Astrocyte (in vitro differentiated cells and primary cell): ENCODE results near the gene TIMP3. TPM values are rescaled to one million over a fixed set of nuclear protein-coding genes. Genes with fewer than 3 reads are reported as not detected.

Experiments used
- DNase-seq: peaks from one replicate; pipeline ENCODE4 v3.0.0-alpha.2; 2010; ENCODE audit warnings: low read depth
- FAIRE-seq: peaks from 2 replicates; lab custom pipeline; 2011; peaks lifted over from hg19 to GRCh38; lab: Jason Lieb, UNC
- H2AFZ ChIP-seq: 2 replicates; pipeline ENCODE4 v1.6.0; 2012; ENCODE audit warnings: low read depth, low read length, inconsistent platforms
- H3K27ac ChIP-seq: 2 replicates; pipeline ENCODE4 v1.5.1; 2011; ENCODE audit warnings: low read depth, low read length, inconsistent platforms
- H3K27me3 ChIP-seq: 2 replicates; pipeline ENCODE4 v1.6.0; 2011; ENCODE audit warnings: low read length, inconsistent platforms; ENCODE audit not compliant: insufficient read depth
- H3K36me3 ChIP-seq: 2 replicates; pipeline ENCODE4 v1.5.1; 2011; ENCODE audit warnings: low read length, inconsistent platforms; ENCODE audit not compliant: insufficient read depth
- H3K4me1 ChIP-seq: 2 replicates; pipeline ENCODE4 v1.5.1; 2011; ENCODE audit warnings: low read length, inconsistent platforms; ENCODE audit not compliant: insufficient read depth
- H3K4me2 ChIP-seq: 2 replicates; pipeline ENCODE4 v1.6.0; 2012; ENCODE audit warnings: low read length, inconsistent platforms
- H3K4me3 ChIP-seq: 2 replicates; pipeline ENCODE4 v1.5.1; 2011; ENCODE audit warnings: low read depth, mild to moderate bottlenecking, low read length, inconsistent platforms; ENCODE audit not compliant: insufficient read depth
- H3K79me2 ChIP-seq: 2 replicates; pipeline ENCODE4 v1.6.0; 2012; ENCODE audit warnings: mild to moderate bottlenecking, low read length, inconsistent platforms; ENCODE audit not compliant: insufficient read depth
- H3K9ac ChIP-seq: 2 replicates; pipeline ENCODE4 v1.6.0; 2012; ENCODE audit warnings: mild to moderate bottlenecking, low read length, inconsistent platforms
- H3K9me3 ChIP-seq: 2 replicates; pipeline ENCODE4 v1.5.1; 2012; ENCODE audit warnings: low read depth, mild to moderate bottlenecking, low read length, inconsistent platforms; ENCODE audit not compliant: insufficient read depth
- H4K20me1 ChIP-seq: 2 replicates; pipeline ENCODE4 v1.6.0; 2012; ENCODE audit warnings: low read length, inconsistent platforms; ENCODE audit not compliant: insufficient read depth
- H3K27ac Mint-ChIP-seq: one replicate; pipeline ENCODE4 v1.8.0; 2021; ENCODE audit warnings: mild to moderate bottlenecking, mixed read lengths; ENCODE audit not compliant: unreplicated experiment
- H3K27me3 Mint-ChIP-seq: one replicate; pipeline ENCODE4 v1.8.0; 2021; ENCODE audit warnings: low read depth, mixed read lengths; ENCODE audit not compliant: unreplicated experiment
- H3K36me3 Mint-ChIP-seq: one replicate; pipeline ENCODE4 v1.8.0; 2021; ENCODE audit warnings: low read depth, mixed read lengths; ENCODE audit not compliant: unreplicated experiment
- H3K4me1 Mint-ChIP-seq: one replicate; pipeline ENCODE4 v1.8.0; 2021; ENCODE audit warnings: low read depth, mixed read lengths; ENCODE audit not compliant: unreplicated experiment
- H3K4me3 Mint-ChIP-seq: one replicate; pipeline ENCODE4 v1.8.0; 2021; ENCODE audit warnings: mild to moderate bottlenecking, moderate library complexity, mixed read lengths; ENCODE audit not compliant: unreplicated experiment
- H3K9me3 Mint-ChIP-seq: one replicate; pipeline ENCODE4 v1.8.0; 2021; ENCODE audit warnings: mild to moderate bottlenecking, mixed read lengths; ENCODE audit not compliant: unreplicated experiment
- CTCF ChIP-seq: IDR thresholded peaks from 2 replicates; pipeline ENCODE4 v1.5.1; 2011; ENCODE audit warnings: low read depth, mild to moderate bottlenecking, inconsistent platforms, low read length, moderate library complexity; ENCODE audit not compliant: insufficient read depth
- EZH2 ChIP-seq: IDR thresholded peaks from 2 replicates; pipeline ENCODE4 v1.6.1; 2012; ENCODE audit warnings: mild to moderate bottlenecking, low read length, inconsistent platforms; ENCODE audit not compliant: insufficient read depth
- total RNA-seq: library from RNA; stranded (reverse); gene quantifications from 2 replicates; pipeline ENCODE4 v1.2.1, GENCODE V29; 2021

TIMP3 gene
- total RNA-seq, 1 donor from 2014 or later: 145 TPM

- Histone ChIP-seq H3K9ac (no peak overlapping the region), H3K4me1 (peaks cover 32% of the 10 kb centered on the region), H3K79me2 (peaks cover 37% of the 10 kb centered on the region), H3K27ac (no peak overlapping the region), H4K20me1 (peaks cover 34% of the 10 kb centered on the region), H3K4me3 (no peak overlapping the region), H2AFZ (no peak overlapping the region), H3K4me2 (no peak overlapping the region), H3K27me3 (no peaks in the 10 kb centered on the region), H3K9me3 (no peaks in the 10 kb centered on the region), H3K36me3 (no peaks in the 10 kb centered on the region)
- H3K4me3 Mint-ChIP-seq: peak overlapping the region; percentile 75
- TF ChIP-seq CTCF (no peak), EZH2 (no peak)
- peaks cover 37% of the 10 kb centered on the region for H3K4me1 Mint-ChIP-seq
- peaks cover 6% of the 10 kb centered on the region for H3K27me3 Mint-ChIP-seq
- no peak for DNase-seq
- no peaks in the 10 kb centered on the region for H3K36me3 Mint-ChIP-seq
- H3K27ac Mint-ChIP-seq: peak overlapping the region; percentile 31
- H3K9me3 Mint-ChIP-seq: peaks cover 2% of the 10 kb centered on the region
- no peak for FAIRE-seq
Measured at GRCh38 chr22:32800158-32800882, 1.2 kb upstream of the TIMP3 start.

- no peaks in the 10 kb centered on the region for H3K36me3 ChIP-seq
- DNase-seq (no peak), FAIRE-seq (no peak)
- H4K20me1 ChIP-seq: peaks cover 42% of the 10 kb centered on the region
- Mint-ChIP-seq H3K4me1 (peaks cover 34% of the 10 kb centered on the region), H3K27me3 (peaks cover 6% of the 10 kb centered on the region), H3K9me3 (no peaks in the 10 kb centered on the region), H3K27ac (peak overlapping the region; percentile 31), H3K4me3 (peak overlapping the region; percentile 75), H3K36me3 (no peaks in the 10 kb centered on the region)
- H3K4me1 ChIP-seq: peaks cover 34% of the 10 kb centered on the region
- no peaks in the 10 kb centered on the region for H3K9me3 ChIP-seq
- H3K79me2 ChIP-seq: peaks cover 44% of the 10 kb centered on the region
- H2AFZ ChIP-seq: peak overlapping the region; percentile 61
- H3K9ac ChIP-seq: peak overlapping the region; percentile 47
- peak overlapping the region; percentile 85 for H3K4me2 ChIP-seq
- no peak for TF ChIP-seq EZH2
- TF ChIP-seq CTCF: no peak
- H3K4me3 ChIP-seq: peak overlapping the region; percentile 48
- no peak overlapping the region for H3K27ac ChIP-seq
- no peaks in the 10 kb centered on the region for H3K27me3 ChIP-seq
Measured at GRCh38 chr22:32800994-32801536, 440 bp upstream of the TIMP3 start.

GRCh38 chr22:32802237-32802765, 796 bp downstream of the TIMP3 start:
- peak overlapping the region; percentile 85 for H3K9ac ChIP-seq
- H3K27me3 Mint-ChIP-seq: peaks cover 6% of the 10 kb centered on the region
- H3K36me3 Mint-ChIP-seq: no peaks in the 10 kb centered on the region
- H3K27me3 ChIP-seq: no peaks in the 10 kb centered on the region
- TF ChIP-seq CTCF (no peak), EZH2 (no peak)
- peak overlapping the region; percentile 96 for H3K4me3 Mint-ChIP-seq
- H3K36me3 ChIP-seq: no peaks in the 10 kb centered on the region
- H3K4me1 Mint-ChIP-seq: peaks cover 29% of the 10 kb centered on the region
- H3K4me1 ChIP-seq: peaks cover 30% of the 10 kb centered on the region
- FAIRE-seq: no peak
- peak overlapping the region; percentile 78 for H3K4me3 ChIP-seq
- H4K20me1 ChIP-seq: peaks cover 47% of the 10 kb centered on the region
- no peak overlapping the region for H2AFZ ChIP-seq
- H3K9me3 ChIP-seq: no peaks in the 10 kb centered on the region
- peaks cover 54% of the 10 kb centered on the region for H3K79me2 ChIP-seq
- H3K4me2 ChIP-seq: peak overlapping the region; percentile 85
- H3K9me3 Mint-ChIP-seq: no peaks in the 10 kb centered on the region
- peak; percentile 36 for DNase-seq
- H3K27ac Mint-ChIP-seq: peak overlapping the region; percentile 90
- peak overlapping the region; percentile 78 for H3K27ac ChIP-seq
